ENCODE data around the gene TCF7. TPM values are rescaled to one million over a fixed set of nuclear protein-coding genes. Genes with fewer than 3 reads are reported as not detected.

The TCF7 gene
- total RNA-seq, 1 experiment from 2014 or later: 18.2 TPM

DNA sequence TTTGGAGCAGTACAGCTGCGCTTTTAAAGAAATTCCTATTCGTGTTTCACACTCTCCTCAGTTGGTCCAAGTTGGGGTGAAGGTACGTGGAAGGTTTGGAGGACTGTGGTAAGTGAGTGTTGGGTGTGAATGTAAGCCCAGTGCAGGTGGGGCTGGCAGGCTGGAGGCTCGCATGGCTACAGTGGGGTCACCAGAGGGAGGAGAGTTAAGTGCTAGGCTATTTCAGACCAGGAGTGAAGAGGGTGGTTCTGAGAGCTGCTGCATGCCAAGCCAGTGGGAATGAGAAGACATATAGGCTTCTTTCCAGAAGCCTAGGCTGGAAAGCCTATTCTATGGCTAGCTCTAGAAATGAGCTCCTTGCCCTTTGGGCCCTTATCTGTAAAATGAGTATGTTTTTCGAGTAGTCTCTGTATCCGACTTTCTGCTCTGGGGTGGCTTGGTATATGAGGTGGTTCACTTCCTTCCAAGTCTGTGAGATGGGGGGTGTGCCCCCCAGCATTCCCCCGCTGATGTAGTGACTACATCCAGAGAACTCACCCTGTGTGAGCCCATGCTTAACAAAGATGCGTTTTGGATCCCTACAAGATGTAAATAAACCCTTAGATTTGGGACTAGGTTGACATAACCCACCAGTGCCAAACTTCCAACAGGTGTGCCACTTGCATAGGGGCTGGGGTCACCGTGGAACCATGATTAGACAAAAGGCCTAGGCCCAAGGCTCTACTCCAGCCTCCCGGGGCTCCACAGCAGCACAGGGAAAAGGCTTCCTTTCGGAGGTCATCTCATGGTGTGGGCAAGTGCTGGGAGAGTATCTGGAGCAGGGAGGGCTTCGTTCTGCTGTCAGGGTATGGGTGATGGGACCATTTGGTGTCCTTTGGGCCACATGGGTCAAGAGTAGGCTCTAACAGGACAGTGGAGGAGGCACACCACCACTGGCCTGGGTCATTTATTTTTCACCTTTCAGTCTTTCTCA is 2.6 kb downstream of the TCF7 start:
- TF ChIP-seq, protein P1, sequence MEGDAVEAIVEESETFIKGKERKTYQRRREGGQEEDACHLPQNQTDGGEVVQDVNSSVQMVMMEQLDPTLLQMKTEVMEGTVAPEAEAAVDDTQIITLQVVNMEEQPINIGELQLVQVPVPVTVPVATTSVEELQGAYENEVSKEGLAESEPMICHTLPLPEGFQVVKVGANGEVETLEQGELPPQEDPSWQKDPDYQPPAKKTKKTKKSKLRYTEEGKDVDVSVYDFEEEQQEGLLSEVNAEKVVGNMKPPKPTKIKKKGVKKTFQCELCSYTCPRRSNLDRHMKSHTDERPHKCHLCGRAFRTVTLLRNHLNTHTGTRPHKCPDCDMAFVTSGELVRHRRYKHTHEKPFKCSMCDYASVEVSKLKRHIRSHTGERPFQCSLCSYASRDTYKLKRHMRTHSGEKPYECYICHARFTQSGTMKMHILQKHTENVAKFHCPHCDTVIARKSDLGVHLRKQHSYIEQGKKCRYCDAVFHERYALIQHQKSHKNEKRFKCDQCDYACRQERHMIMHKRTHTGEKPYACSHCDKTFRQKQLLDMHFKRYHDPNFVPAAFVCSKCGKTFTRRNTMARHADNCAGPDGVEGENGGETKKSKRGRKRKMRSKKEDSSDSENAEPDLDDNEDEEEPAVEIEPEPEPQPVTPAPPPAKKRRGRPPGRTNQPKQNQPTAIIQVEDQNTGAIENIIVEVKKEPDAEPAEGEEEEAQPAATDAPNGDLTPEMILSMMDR (conservative IDR thresholded peaks at IDR 0.05): no peak
- Histone ChIP-seq H3K79me2 (ENCODE audit: insufficient read depth, low read length) (no peaks in the 10 kb centered on the region), H2BK15ac (ENCODE audit: low read depth, low read length) (no peak overlapping the region), H3K56ac (ENCODE audit: insufficient read length, low read depth, low read length) (no peak overlapping the region), H3K79me1 (ENCODE audit: insufficient read depth, low read depth, low read length, poor library complexity, severe bottlenecking) (no peaks in the 10 kb centered on the region), H2AK5ac (ENCODE audit: insufficient read length, low read length) (no peak overlapping the region), H2BK120ac (ENCODE audit: low read depth, low read length, poor library complexity, severe bottlenecking) (no peak overlapping the region), H2BK20ac (ENCODE audit: low read depth, low read length, poor library complexity, severe bottlenecking) (no peak overlapping the region), H3K14ac (ENCODE audit: insufficient read depth, low read length) (no peak overlapping the region), H4K5ac (ENCODE audit: insufficient read length, low read depth, low read length) (no peak overlapping the region), H2BK12ac (ENCODE audit: insufficient read length, low read depth, low read length) (no peak overlapping the region), H4K91ac (ENCODE audit: insufficient read length, low read depth, low read length) (no peak overlapping the region), H3K23me2 (ENCODE audit: insufficient read length, low read depth, low read length, poor library complexity, severe bottlenecking) (peaks cover 14% of the 10 kb centered on the region), H4K8ac (replicated peaks; ENCODE audit: insufficient read length, low read depth, low read length) (no peak overlapping the region), H3K9ac (ENCODE audit: extremely low read depth, insufficient read length, low read length) (no peak overlapping the region), H3K4me1 (ENCODE audit: insufficient read depth, low read length) (no peaks in the 10 kb centered on the region), H2BK5ac (ENCODE audit: insufficient read length, low read length) (no peak overlapping the region), H3K18ac (ENCODE audit: insufficient read length, low read depth, low read length) (no peak overlapping the region), H3K23ac (ENCODE audit: insufficient read length, low read depth, low read length) (no peak overlapping the region), H3K4ac (ENCODE audit: low read depth, low read length) (no peak overlapping the region), H4K20me1 (ENCODE audit: control insufficient read depth, insufficient read depth, insufficient read length) (peaks cover 3% of the 10 kb centered on the region), H3T11ph (ENCODE audit: low read length) (no peak overlapping the region), H3K4me2 (ENCODE audit: insufficient read depth, insufficient read length, low read length) (no peak overlapping the region), H2AFZ (ENCODE audit: low read length) (no peak overlapping the region), H3K27ac (ENCODE audit: insufficient read length, low read depth, low read length) (no peak overlapping the region), H3K27me3 (ENCODE audit: insufficient read depth, low read length) (peaks cover 16% of the 10 kb centered on the region; the same call in 1 of the 2 replicates), H3K9me3 (ENCODE audit: control insufficient read depth, low read depth, low read length) (no peaks in the 10 kb centered on the region)
- Mint-ChIP-seq H3K4me3 (no peak overlapping the region), H3K27ac (no peak overlapping the region), H3K36me3 (ENCODE audit: insufficient read depth in 1 of 3, low read depth in 3 of 3) (peaks cover 0 to 20% (median 14%) of the 10 kb centered on the region in 3 experiments; a peak in 4 of 7 replicates), H3K27me3 (ENCODE audit: low read depth) (peaks cover 25% of the 10 kb centered on the region), H3K9me3 (no peaks in the 10 kb centered on the region; a peak in 1 of 5 replicates), H3K4me1 (peaks cover 7 to 8% of the 10 kb centered on the region in 2 experiments)
- WGBS (ENCODE audit: extremely low coverage, insufficient read length, low lambda C conversion rate): no CpG with 5 or more reads among the region's 12 CpGs
- DNase-seq: no peak

Data from H9 (cell line).